ENCODE measurements around the gene DGUOK. TPM values are rescaled to one million over a fixed set of nuclear protein-coding genes. Genes with fewer than 3 reads are reported as not detected.
"Not testable (repeated sequence)": the region's sequence is repeated elsewhere in the genome, so short reads cannot be mapped to it uniquely, and the experiment has no call there.

Gene DGUOK
- total and polyA plus RNA-seq, 2 of the 4 experiments (the other 2 are of a cell fraction) = 66.3 to 111 TPM

- H3K23ac ChIP-seq (ENCODE audit: low read depth, low read length); H2AK5ac ChIP-seq (ENCODE audit: low read depth, low read length); H3K9me3 ChIP-seq (ENCODE audit: control insufficient read depth, insufficient read depth, low read length); DNase-seq; H2BK15ac ChIP-seq (ENCODE audit: low read depth, low read length); H3K27ac ChIP-seq (ENCODE audit: insufficient read depth, low read length); H2BK120ac ChIP-seq (ENCODE audit: low read depth, low read length); H4K8ac ChIP-seq (ENCODE audit: low read depth in 2 of 2, low read length in 2 of 2); H3K4ac ChIP-seq (ENCODE audit: low read depth, low read length); H2BK20ac ChIP-seq (ENCODE audit: low read depth, low read length); in situ Hi-C loops (cut with MboI; ENCODE audit: low sequenced_read_pairs); H3K4me2 ChIP-seq (ENCODE audit: low read depth, low read length); H2BK5ac ChIP-seq (ENCODE audit: low read depth, low read length, poor library complexity, severe bottlenecking); H3K18ac ChIP-seq (ENCODE audit: low read depth, low read length); CTCF ChIA-PET; BruUV-seq (replicated peaks); H3K56ac ChIP-seq (ENCODE audit: extremely low read depth, insufficient read depth, low read length); H2AFZ ChIP-seq (replicated peaks; ENCODE audit: low read length, poor library complexity); H4K5ac ChIP-seq (ENCODE audit: low read depth, low read length); dilution Hi-C loops (cut with HindIII; ENCODE audit: low sequenced_read_pairs, unreplicated experiment); H2AK9ac ChIP-seq (replicated peaks; ENCODE audit: low read depth, low read length, poor library complexity); H4K91ac ChIP-seq (ENCODE audit: insufficient read depth, low read depth, low read length); H3K14ac ChIP-seq (replicated peaks; ENCODE audit: low read depth, low read length); POLR2A ChIA-PET (ENCODE audit: unreplicated experiment); ATAC-seq (ENCODE audit: low read depth); H3K27me3 ChIP-seq (ENCODE audit: control insufficient read depth, insufficient read depth, low read length); intact Hi-C loops (cut with micrococcal nuclease); H3K4me3 ChIP-seq (ENCODE audit: insufficient read depth, low read depth, low read length); H3K9ac ChIP-seq (ENCODE audit: low read depth, low read length): not testable (repeated sequence)
- no CpG with 5 or more reads among the region's 1 CpG for WGBS, 2 experiments (ENCODE audit: extremely low coverage in 2 of 2, insufficient read length in 1 of 2)
- peaks cover 47 to 79% of the 10 kb centered on the region in 2 experiments for H3K79me1 ChIP-seq (ENCODE audit: low read depth in 1 of 2, low read length in 2 of 2)
- peaks cover 32% of the 10 kb centered on the region for H3K9me1 ChIP-seq (ENCODE audit: insufficient read depth, low read length)
- H4K20me1 ChIP-seq (ENCODE audit: insufficient read depth, low read length) = peaks cover 87% of the 10 kb centered on the region
- peaks cover 18% of the 10 kb centered on the region for H3K36me3 ChIP-seq (ENCODE audit: control insufficient read depth, insufficient read depth, low read length)
- peaks cover 15% of the 10 kb centered on the region for H3K4me1 ChIP-seq (ENCODE audit: control insufficient read depth, insufficient read depth, low read length)
Measured at GRCh38 chr2:73940066-73940465, 13.4 kb downstream of the DGUOK start.

Measured in IMR-90 (cell line).